Caco-2 (cell line): Measurements from ENCODE around the gene MAP4K4. TPM values are rescaled to one million over a fixed set of nuclear protein-coding genes. Genes with fewer than 3 reads are reported as not detected.

Experiments
- BruUV-seq: library from RNA; stranded (reverse); fragments of 400-500 nt; replicated peaks from 2 replicates; lab custom pipeline; 2021; lab: Mats Ljungman, UMichigan
- CTCF ChIA-PET: fragments of 300-600 bp; sonication (Branson Sonifier 250); formaldehyde crosslinking; loops from one replicate; lab custom pipeline; 2022; ENCODE audit warnings: antibody characterized with exemption; lab: Charles Lee
- POLR2A ChIA-PET: fragments of 300-600 bp; sonication (Branson Sonifier 250); formaldehyde crosslinking; loops from one replicate; lab custom pipeline; 2022; ENCODE audit warnings: antibody characterized with exemption; lab: Charles Lee
- DNase-seq, 2 experiments: peaks; one replicate each; pipeline versions ENCODE4 v3.0.0 to v3.0.0-alpha.2; 2020 to 2022
- H3K27me3 ChIP-seq: replicated peaks from 2 replicates; pipeline ENCODE4 v1.6.0; 2011; ENCODE audit warnings: low read length; ENCODE audit not compliant: control insufficient read depth, insufficient read depth
- H3K36me3 ChIP-seq: 2 replicates; pipeline ENCODE4 v1.5.1; 2011; ENCODE audit warnings: low read length; ENCODE audit not compliant: control insufficient read depth, insufficient read depth
- H3K4me1 ChIP-seq: fragments of 250-450 bp; sonication (Bioruptor Pico); 2 replicates; pipeline ENCODE4 v1.5.1; 2020; ENCODE audit warnings: mild to moderate bottlenecking
- H3K4me3 ChIP-seq: 2 replicates; pipeline ENCODE4 v1.5.1; 2011; ENCODE audit warnings: low read depth, mild to moderate bottlenecking, control low read depth, low read length
- H3K9me3 ChIP-seq: fragments of 250-450 bp; sonication (Bioruptor Pico); 2 replicates; pipeline ENCODE4 v1.5.1; 2020; ENCODE audit warnings: mild to moderate bottlenecking, moderate library complexity
- H3K27ac Mint-ChIP-seq: one replicate; pipeline ENCODE4 v1.8.0; 2022; ENCODE audit warnings: mixed read lengths; ENCODE audit not compliant: unreplicated experiment
- H3K27me3 Mint-ChIP-seq: one replicate; pipeline ENCODE4 v1.8.0; 2022; ENCODE audit warnings: mixed read lengths; ENCODE audit not compliant: insufficient read depth, unreplicated experiment
- H3K36me3 Mint-ChIP-seq: one replicate; pipeline ENCODE4 v1.8.0; 2022; ENCODE audit warnings: mild to moderate bottlenecking, mixed read lengths; ENCODE audit not compliant: insufficient read depth, unreplicated experiment
- H3K4me1 Mint-ChIP-seq: one replicate; pipeline ENCODE4 v1.8.0; 2022; ENCODE audit warnings: low read depth, mixed read lengths; ENCODE audit not compliant: unreplicated experiment
- H3K4me3 Mint-ChIP-seq: one replicate; pipeline ENCODE4 v1.8.0; 2022; ENCODE audit warnings: mild to moderate bottlenecking, moderate library complexity, mixed read lengths; ENCODE audit not compliant: unreplicated experiment
- H3K9me3 Mint-ChIP-seq: one replicate; pipeline ENCODE4 v1.8.0; 2022; ENCODE audit warnings: mixed read lengths; ENCODE audit not compliant: unreplicated experiment
- intact Hi-C: fragments of 100-400 bp; cut with micrococcal nuclease; formaldehyde crosslinking; loops from one replicate; pipeline ENCODE4 v1.10.0; 2022; ENCODE audit not compliant: unreplicated experiment
- total RNA-seq: library from RNA; stranded (reverse); gene quantifications from 2 replicates; pipeline ENCODE4 v1.2.3, GENCODE V29; 2022
- TF ChIP-seq, protein P1 (sequence below), 2 experiments: fragments of 200-600 bp in 1 of 2; IDR thresholded peaks; 1 replicate in 1 of 2; 2 replicates in 1 of 2; pipeline versions ENCODE4 v1.5.1 to v1.8.0; 2011 to 2022; ENCODE audit warnings: antibody characterized with exemption in 1 of 2, control low read depth in 1 of 2, inconsistent platforms in 1 of 2, low read depth in 1 of 2, low read length in 1 of 2, mild to moderate bottlenecking in 1 of 2, moderate library complexity in 1 of 2; ENCODE audit not compliant: insufficient read depth in 1 of 2, severe bottlenecking in 1 of 2, unreplicated experiment in 1 of 2

The MAP4K4 gene
- total RNA-seq, 1 experiment from 2014 or later: 257 TPM

DNA sequence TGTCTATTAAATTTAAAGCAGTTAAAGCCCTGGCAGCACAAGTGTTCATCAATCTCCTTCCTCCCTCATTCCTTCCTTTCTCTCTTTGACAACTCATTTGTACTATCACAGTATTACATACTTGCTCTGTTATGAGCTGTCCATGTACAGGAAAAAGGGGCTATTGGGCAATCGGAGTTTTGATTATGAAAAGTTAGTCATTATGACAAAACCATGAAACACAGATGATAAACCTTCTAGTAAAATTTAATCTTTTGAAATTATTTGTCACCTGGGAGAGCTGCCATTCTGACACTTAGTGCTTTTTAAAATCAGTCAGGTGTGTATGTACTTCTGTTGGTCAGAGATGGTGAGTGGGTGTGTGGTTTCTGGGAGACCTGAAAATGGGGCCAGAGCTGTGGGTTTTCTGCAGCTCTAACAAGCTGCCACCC is 39.4 kb downstream of the MAP4K4 start:
- H3K4me1 ChIP-seq: peaks cover 68% of the 10 kb centered on the region
- H3K27me3 ChIP-seq: no peaks in the 10 kb centered on the region
- H3K9me3 ChIP-seq: no peaks in the 10 kb centered on the region
- Mint-ChIP-seq H3K27ac (no peak overlapping the region), H3K36me3 (peaks cover 27% of the 10 kb centered on the region), H3K4me1 (peaks cover 51% of the 10 kb centered on the region), H3K27me3 (no peaks in the 10 kb centered on the region), H3K4me3 (no peak overlapping the region), H3K9me3 (no peaks in the 10 kb centered on the region)
- intact Hi-C loops: no loop called here
- ChIA-PET CTCF (no interaction called here), POLR2A (no interaction called here)
- TF ChIP-seq, protein P1, sequence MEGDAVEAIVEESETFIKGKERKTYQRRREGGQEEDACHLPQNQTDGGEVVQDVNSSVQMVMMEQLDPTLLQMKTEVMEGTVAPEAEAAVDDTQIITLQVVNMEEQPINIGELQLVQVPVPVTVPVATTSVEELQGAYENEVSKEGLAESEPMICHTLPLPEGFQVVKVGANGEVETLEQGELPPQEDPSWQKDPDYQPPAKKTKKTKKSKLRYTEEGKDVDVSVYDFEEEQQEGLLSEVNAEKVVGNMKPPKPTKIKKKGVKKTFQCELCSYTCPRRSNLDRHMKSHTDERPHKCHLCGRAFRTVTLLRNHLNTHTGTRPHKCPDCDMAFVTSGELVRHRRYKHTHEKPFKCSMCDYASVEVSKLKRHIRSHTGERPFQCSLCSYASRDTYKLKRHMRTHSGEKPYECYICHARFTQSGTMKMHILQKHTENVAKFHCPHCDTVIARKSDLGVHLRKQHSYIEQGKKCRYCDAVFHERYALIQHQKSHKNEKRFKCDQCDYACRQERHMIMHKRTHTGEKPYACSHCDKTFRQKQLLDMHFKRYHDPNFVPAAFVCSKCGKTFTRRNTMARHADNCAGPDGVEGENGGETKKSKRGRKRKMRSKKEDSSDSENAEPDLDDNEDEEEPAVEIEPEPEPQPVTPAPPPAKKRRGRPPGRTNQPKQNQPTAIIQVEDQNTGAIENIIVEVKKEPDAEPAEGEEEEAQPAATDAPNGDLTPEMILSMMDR (IDR thresholded peaks at IDR 0.05; ENCODE audit: insufficient read depth in 1 of 2, low read depth in 1 of 2, low read length in 1 of 2, severe bottlenecking in 1 of 2, unreplicated experiment in 1 of 2): no peak
- DNase-seq: no peak
- BruUV-seq: no TSS peak
- no peaks in the 10 kb centered on the region for H3K36me3 ChIP-seq
- H3K4me3 ChIP-seq: no peak overlapping the region

DNA sequence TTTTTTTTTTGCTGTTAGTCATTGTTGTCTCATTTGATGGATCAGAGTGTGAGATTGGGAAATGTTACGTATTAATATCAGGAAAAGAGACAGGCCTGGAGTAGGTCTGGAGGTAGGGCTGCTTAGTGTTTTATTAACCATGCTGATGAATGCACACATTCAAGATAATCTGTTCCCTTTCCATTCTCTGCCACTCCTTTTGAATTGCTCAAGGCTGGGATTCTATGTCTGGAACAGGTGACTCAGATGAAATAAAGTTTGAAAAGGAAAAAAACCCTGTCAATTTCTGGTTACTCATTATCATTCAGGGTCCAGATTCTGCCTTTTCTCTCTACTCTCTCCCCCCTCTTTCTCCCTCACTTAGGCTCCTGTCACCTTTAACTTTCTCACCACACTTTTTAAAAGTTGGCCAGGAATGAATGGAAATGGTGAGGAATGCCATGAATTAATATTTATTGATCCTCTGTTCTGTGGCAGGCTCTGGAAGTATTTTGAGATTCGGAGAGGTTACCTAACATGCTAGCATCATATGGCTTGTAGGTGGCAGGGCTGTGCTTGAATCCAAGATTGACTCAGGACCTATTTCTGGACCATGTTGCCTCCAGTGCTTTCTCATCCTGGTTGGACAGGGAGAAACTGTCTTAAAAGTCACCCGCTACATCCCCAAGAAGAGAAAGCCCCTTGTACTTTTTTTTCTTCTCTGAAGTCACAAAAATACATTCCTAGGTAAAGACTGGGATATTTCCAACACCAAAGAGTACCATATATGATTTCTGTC is 40.2 kb downstream of the MAP4K4 start:
- H3K4me1 Mint-ChIP-seq: peaks cover 59% of the 10 kb centered on the region
- no peaks in the 10 kb centered on the region for H3K27me3 Mint-ChIP-seq
- Histone ChIP-seq H3K27me3 (no peaks in the 10 kb centered on the region), H3K4me3 (no peak overlapping the region), H3K9me3 (no peaks in the 10 kb centered on the region), H3K36me3 (no peaks in the 10 kb centered on the region), H3K4me1 (peaks cover 74% of the 10 kb centered on the region)
- no peak for DNase-seq
- intact Hi-C loops: no loop called here
- TF ChIP-seq, protein P1 (IDR thresholded peaks at IDR 0.05; ENCODE audit: insufficient read depth in 1 of 2, low read depth in 1 of 2, low read length in 1 of 2, severe bottlenecking in 1 of 2, unreplicated experiment in 1 of 2): no peak
- CTCF ChIA-PET: no interaction called here
- H3K9me3 Mint-ChIP-seq: no peaks in the 10 kb centered on the region
- POLR2A ChIA-PET: no interaction called here
- no peak overlapping the region for H3K4me3 Mint-ChIP-seq
- BruUV-seq: no TSS peak
- peaks cover 23% of the 10 kb centered on the region for H3K36me3 Mint-ChIP-seq
- H3K27ac Mint-ChIP-seq: no peak overlapping the region

DNA sequence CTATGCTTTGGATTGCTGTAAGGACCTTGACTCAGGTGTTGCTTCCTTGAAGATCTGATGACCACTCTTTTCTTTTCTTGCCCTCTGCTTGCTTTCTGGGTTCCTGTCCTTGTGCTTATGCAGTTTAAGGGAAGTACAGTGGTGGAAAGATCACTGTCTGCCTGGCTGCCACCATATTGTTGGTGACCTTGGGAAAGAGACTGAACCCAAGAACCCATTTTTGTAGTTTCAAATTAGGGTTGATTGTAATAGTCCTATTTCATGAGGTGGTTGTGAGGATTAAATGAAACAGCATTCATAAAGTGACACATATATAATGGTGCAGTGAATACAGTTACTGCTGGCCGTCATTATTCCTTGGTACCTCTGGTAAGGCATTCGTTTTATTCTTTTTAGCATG is 41.1 kb downstream of the MAP4K4 start:
- Mint-ChIP-seq H3K9me3 (no peaks in the 10 kb centered on the region), H3K27ac (no peak overlapping the region), H3K4me1 (peaks cover 58% of the 10 kb centered on the region), H3K27me3 (no peaks in the 10 kb centered on the region), H3K36me3 (peaks cover 22% of the 10 kb centered on the region), H3K4me3 (no peak overlapping the region)
- ChIA-PET POLR2A (no interaction called here), CTCF (no interaction called here)
- Histone ChIP-seq H3K27me3 (no peaks in the 10 kb centered on the region), H3K36me3 (no peaks in the 10 kb centered on the region), H3K4me3 (no peak overlapping the region), H3K9me3 (no peaks in the 10 kb centered on the region), H3K4me1 (peaks cover 71% of the 10 kb centered on the region)
- BruUV-seq: no TSS peak
- intact Hi-C loops: no loop called here
- TF ChIP-seq, protein P1 (IDR thresholded peaks at IDR 0.05; ENCODE audit: insufficient read depth in 1 of 2, low read depth in 1 of 2, low read length in 1 of 2, severe bottlenecking in 1 of 2, unreplicated experiment in 1 of 2): no peak
- no peak for DNase-seq
